GM20431 (cell line): ENCODE results near the gene PPP1R9A.
"Not testable (repeated sequence)": the region's sequence is repeated elsewhere in the genome, so short reads cannot be mapped to it uniquely, and the experiment has no call there.

Experiments used
- in situ Hi-C: fragments of 300-500 bp; cut with MseI, MboI; formaldehyde crosslinking; loops from one replicate; pipeline ENCODE4 v1.15.0; 2020; ENCODE audit warnings: low sequenced_read_pairs; ENCODE audit not compliant: unreplicated experiment

Gene PPP1R9A

GRCh38 chr7:94971051-94971867 lies 63.9 kb downstream of the PPP1R9A start:
- in situ Hi-C loops = no loop called here

DNA sequence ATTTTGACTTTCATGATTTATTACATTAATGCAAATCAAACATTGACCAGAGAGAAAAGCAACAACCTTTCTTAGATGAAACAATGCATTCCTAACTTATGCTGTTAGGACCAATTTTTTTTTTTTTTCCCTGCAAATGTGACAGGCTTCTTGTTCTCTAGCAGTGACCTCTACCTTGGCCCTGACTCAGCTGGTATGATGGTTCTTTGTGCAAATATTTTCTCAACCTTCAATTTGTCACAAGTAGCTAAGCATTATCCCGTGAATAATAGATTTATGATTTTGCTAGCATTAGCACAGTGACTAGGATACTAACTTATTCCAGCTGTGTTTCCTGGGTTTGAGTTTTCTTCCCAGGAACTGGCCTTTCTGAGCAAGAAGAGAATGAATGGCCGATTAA lies 64.9 kb downstream of the PPP1R9A start:
- in situ Hi-C loops = no loop called here

DNA sequence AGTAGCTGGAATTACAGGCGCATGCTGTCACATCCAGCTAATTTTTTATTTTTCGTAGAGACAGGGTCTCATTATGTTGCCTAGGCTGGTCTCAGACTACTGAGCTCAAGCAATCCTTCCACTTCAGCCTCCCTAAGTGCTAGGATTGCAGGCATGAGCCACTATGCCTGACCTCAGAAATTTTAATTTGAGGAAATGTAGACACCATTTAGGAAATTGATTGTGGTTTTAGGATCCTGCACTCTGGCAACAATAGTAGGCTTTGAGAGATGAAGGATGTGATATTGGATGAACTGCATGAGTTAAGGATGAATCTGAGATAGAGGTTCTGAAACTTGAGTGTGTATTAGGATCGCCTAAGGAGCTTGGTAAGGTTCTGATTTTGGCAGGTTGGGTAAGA lies 66.5 kb downstream of the PPP1R9A start:
- in situ Hi-C loops = no loop called here

- in situ Hi-C loops = no loop called here
Observed at GRCh38 chr7:94974423-94974822, 67.0 kb downstream of the PPP1R9A start.

- in situ Hi-C loops = no loop called here
Observed at GRCh38 chr7:94975336-94975735, 67.9 kb downstream of the PPP1R9A start.

- in situ Hi-C loops = no loop called here
Observed at GRCh38 chr7:94980418-94981142, 73.2 kb downstream of the PPP1R9A start.

GRCh38 chr7:94995921-94996320 lies 88.5 kb downstream of the PPP1R9A start:
- in situ Hi-C loops = no loop called here

DNA sequence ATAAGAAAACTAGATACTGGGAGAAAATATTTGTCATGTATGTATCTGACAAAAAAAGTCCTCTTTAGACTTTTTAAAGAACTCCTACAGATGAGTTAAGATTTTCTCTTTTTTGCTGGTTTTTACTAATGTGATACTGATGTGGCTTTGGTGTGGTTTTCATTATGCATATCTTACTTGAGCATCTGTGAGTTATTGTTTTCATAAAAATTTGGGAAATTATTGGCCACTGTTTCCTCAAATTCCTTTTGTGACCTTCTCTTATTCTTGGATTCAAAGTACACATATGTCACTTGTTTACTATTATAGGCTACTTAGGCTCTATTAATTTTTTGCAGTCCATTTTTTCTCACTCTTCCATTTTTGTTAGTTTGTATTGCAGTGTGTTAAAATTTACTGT lies 89.0 kb downstream of the PPP1R9A start:
- in situ Hi-C loops = no loop called here

DNA sequence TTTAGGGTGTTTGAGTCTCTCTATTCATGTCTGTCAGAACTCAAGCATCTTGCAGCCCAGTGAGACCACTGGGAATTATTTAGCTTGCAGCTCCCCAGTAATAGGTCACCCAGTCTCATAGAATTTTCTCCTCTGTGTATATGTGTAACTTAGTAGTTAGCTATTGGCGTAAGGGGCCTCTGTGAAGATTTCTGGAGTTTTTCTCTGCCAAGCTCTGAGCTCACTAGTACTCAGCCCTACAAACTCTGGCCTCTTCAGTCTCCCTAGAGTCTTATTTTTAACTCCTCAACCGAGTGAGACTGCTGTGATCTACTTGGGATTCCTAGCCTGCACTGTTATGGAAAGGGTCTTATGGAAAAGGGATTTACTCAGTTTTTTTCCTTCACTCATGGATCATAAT lies 90.2 kb downstream of the PPP1R9A start:
- in situ Hi-C loops = no loop called here

GRCh38 chr7:94998266-94999068 lies 91.1 kb downstream of the PPP1R9A start:
- in situ Hi-C loops = no loop called here

- in situ Hi-C loops = no loop called here
Observed at GRCh38 chr7:94999069-94999351, 91.6 kb downstream of the PPP1R9A start.

DNA sequence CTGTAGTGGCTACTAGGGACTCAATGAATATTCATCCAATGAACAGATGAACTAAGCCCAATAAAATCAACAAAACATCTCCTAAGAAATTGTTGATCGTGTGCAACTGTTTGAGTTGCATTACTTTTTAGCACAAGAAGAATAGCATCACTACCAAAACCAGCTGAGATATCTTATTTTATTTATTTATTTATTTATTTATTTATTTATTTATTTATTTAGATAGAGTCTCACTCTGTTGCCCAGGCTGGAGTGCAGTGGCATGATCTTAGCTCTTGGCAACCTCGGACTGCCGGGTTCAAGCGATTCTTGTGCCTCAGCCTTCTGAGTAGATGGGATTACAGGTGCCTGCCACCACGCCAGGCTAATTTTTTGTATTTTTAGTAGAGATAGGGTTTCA lies 92.2 kb downstream of the PPP1R9A start:
- in situ Hi-C loops = not testable (repeated sequence)

DNA sequence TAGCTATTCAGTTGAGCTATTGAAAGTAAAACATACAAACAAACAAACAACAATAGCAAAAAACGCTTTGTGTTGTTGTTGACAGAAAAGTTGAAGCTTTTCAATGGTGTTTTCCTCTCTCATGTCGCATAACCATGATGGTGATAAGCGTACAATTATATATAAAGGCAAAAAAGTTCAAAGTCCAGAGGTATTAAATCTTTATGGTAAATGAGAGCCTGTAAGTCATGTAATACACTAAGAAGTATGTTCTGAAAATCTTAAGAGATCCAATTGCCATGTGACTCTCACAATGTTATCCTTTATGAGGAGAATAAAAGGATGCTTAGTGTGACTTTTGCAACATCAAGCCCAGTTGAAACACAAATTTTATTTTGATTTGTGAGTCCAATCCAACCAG lies 93.9 kb downstream of the PPP1R9A start:
- in situ Hi-C loops = no loop called here

DNA sequence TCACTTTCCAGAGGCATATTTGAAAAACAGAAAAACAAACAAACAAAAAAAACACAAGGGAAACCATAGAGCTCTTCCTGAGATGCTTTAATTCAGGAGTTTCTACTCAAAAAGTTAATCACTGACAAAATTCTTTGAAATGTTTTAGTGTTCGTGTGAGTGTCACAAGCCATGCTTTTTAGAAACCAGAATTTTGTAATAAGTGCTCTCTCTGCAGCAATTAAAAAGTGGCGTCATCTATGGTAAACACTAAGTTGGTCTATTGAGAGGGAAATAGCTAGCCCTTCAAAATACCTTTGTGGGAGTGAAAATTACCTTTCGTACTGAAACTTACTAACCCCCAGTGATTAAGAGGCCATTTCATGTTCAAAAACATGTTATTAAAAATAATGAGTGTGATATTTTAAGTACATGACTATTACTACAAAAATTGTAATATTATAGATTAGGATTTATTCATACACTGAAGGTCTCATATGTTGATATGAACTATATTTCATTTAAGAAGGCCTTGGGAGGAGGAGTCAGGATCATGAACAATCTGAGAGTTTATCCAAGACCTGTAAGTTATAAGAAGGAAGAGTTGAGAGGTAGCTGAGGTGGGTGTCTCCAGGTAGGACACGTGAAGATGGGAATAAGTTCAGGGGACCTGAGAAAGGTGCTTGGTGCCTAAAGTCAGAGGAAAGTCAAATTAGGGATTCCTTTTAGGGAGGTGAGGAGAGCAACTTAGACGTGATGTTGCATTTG lies 94.6 kb downstream of the PPP1R9A start:
- in situ Hi-C loops = no loop called here

- in situ Hi-C loops = no loop called here
Observed at GRCh38 chr7:95002775-95003174, 95.4 kb downstream of the PPP1R9A start.

DNA sequence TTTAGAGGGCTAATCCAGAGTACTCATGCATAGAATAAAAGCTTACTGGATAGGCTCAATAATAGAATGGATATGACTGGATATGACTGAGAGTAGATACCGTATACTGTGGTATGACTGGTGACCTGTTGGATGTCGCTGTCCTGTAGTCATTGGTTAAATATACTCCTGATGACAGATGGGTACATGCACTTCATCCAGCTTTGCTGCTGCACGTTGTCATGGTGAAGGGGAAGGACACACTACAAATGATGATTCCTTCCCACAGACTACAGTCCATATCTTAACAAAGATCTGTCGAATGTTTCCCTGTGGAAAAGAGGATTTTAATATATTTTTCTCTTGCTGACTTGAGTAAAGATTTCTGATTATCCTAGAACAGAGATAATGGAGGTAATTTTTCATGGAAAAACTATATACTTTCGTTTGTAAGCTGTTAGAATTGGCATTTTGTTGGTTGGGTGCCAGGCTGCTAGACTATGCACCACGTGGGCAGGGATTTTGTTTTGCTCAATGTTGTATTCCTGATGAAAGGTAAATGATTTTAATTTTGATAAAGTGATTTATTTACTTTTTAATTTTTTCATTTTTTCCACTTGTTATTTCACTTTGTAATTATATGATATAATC lies 97.3 kb downstream of the PPP1R9A start:
- in situ Hi-C loops = no loop called here

- in situ Hi-C loops = no loop called here
Observed at GRCh38 chr7:95006010-95006409, 98.6 kb downstream of the PPP1R9A start.

DNA sequence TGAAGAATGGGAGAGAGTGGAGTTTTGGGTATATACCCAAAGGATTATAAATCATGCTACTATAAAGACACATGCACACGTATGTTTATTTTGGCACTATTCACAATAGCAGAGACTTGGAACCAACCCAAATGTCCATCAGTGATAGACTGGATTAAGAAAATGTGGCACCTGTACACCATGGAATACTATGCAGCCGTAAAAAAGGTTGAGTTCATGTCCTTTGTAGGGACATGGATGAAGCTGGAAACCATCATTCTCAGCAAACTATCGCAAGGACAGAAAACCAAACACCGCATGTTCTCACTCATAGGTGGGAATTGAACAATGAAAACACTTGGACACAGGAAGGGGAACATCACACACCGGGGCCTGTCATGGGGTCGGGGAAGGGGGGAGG lies 101.4 kb downstream of the PPP1R9A start:
- in situ Hi-C loops = not testable (repeated sequence)

- in situ Hi-C loops = no loop called here
Observed at GRCh38 chr7:95011146-95011928, 103.9 kb downstream of the PPP1R9A start.
